NCI-H1694 (cell line): ENCODE data around the gene ASCL2.

Source experiments
- DNase-seq: peaks from one replicate; lab custom pipeline; 2025; lab: John Stamatoyannopoulos, UW

The ASCL2 gene

GRCh38 chr11:2308713-2309112 is 38.3 kb upstream of the ASCL2 start:
- no peak for DNase-seq

- no peak for DNase-seq
Measured at GRCh38 chr11:2307501-2308331, 37.3 kb upstream of the ASCL2 start.

GRCh38 chr11:2306877-2307500 is 36.6 kb upstream of the ASCL2 start:
- DNase-seq, result no peak

- DNase-seq, result no peak
Measured at GRCh38 chr11:2306452-2306823, 36.0 kb upstream of the ASCL2 start.

GRCh38 chr11:2305788-2306451 is 35.5 kb upstream of the ASCL2 start:
- DNase-seq, result no peak

GRCh38 chr11:2305140-2305778 is 34.9 kb upstream of the ASCL2 start:
- DNase-seq, result peak; percentile 17

GRCh38 chr11:2304506-2305139 is 34.2 kb upstream of the ASCL2 start:
- DNase-seq, result no peak

- no peak for DNase-seq
Measured at GRCh38 chr11:2303627-2304505, 33.5 kb upstream of the ASCL2 start.

GRCh38 chr11:2302896-2303626 is 32.7 kb upstream of the ASCL2 start:
- no peak for DNase-seq

GRCh38 chr11:2302306-2302895 is 32.0 kb upstream of the ASCL2 start:
- no peak for DNase-seq

GRCh38 chr11:2301631-2302305 is 31.4 kb upstream of the ASCL2 start, which contains the start of the genes C11orf21 and TSPAN32:
TSS of gene C11orf21 (minus strand) at chr11:2301918. CDS start at chr11:2301808, 110 bp downstream.
TSS of gene TSPAN32 (plus strand) at chr11:2302013. CDS start at chr11:2302150, 137 bp downstream.
- DNase-seq, result no peak

- DNase-seq, result no peak
Measured at GRCh38 chr11:2300936-2301630, 30.7 kb upstream of the ASCL2 start.

- no peak for DNase-seq
Measured at GRCh38 chr11:2300290-2300935, 30.0 kb upstream of the ASCL2 start.

- DNase-seq, result no peak
Measured at GRCh38 chr11:2299773-2300172, 29.4 kb upstream of the ASCL2 start.

- no peak for DNase-seq
Measured at GRCh38 chr11:2298795-2299761, 28.7 kb upstream of the ASCL2 start.

GRCh38 chr11:2298131-2298794 is 27.9 kb upstream of the ASCL2 start:
- no peak for DNase-seq
